ENCODE data around the gene TBL1Y. TPM values are rescaled to one million over a fixed set of nuclear protein-coding genes. Genes with fewer than 3 reads are reported as not detected.

TBL1Y gene
- total RNA-seq, 1 donor from 2014 or later = not detected

GRCh38 chrY:6987811-6988210, 77.3 kb downstream of the TBL1Y start:
- DNase-seq = no peak
- Histone ChIP-seq H3K36me3 (no peaks in the 10 kb centered on the region), H3K4me1 (no peaks in the 10 kb centered on the region), H3K4me3 (no peak overlapping the region), H3K27me3 (ENCODE audit: low read depth) (no peaks in the 10 kb centered on the region), H3K27ac (replicated peaks) (no peak overlapping the region), H3K9me3 (replicated peaks) (no peaks in the 10 kb centered on the region)
- intact Hi-C loops (cut with micrococcal nuclease) = no loop called here
- TF ChIP-seq CTCF (IDR thresholded peaks at IDR 0.05; ENCODE audit: borderline replicate concordance) = no peak

- TF ChIP-seq CTCF (IDR thresholded peaks at IDR 0.05; ENCODE audit: borderline replicate concordance) = no peak
- no peak overlapping the region for H3K27ac ChIP-seq (replicated peaks)
- DNase-seq = no peak
- intact Hi-C loops (cut with micrococcal nuclease) = no loop called here
- no peak overlapping the region for H3K4me3 ChIP-seq
- H3K27me3 ChIP-seq (ENCODE audit: low read depth) = no peaks in the 10 kb centered on the region
- no peaks in the 10 kb centered on the region for H3K36me3 ChIP-seq
- H3K4me1 ChIP-seq = no peaks in the 10 kb centered on the region
- no peaks in the 10 kb centered on the region for H3K9me3 ChIP-seq (replicated peaks)
These were observed 79.6 kb downstream of the TBL1Y start for GRCh38 chrY:6989886-6990620.

- no peaks in the 10 kb centered on the region for H3K4me1 ChIP-seq
- intact Hi-C loops (cut with micrococcal nuclease) = no loop called here
- no peak for DNase-seq
- H3K27me3 ChIP-seq (ENCODE audit: low read depth) = no peaks in the 10 kb centered on the region
- no peak for TF ChIP-seq CTCF (IDR thresholded peaks at IDR 0.05; ENCODE audit: borderline replicate concordance)
- no peaks in the 10 kb centered on the region for H3K36me3 ChIP-seq
- no peak overlapping the region for H3K4me3 ChIP-seq
- H3K27ac ChIP-seq (replicated peaks) = no peak overlapping the region
- no peaks in the 10 kb centered on the region for H3K9me3 ChIP-seq (replicated peaks)
These were observed 81.5 kb downstream of the TBL1Y start for GRCh38 chrY:6992041-6992440.

- intact Hi-C loops (cut with micrococcal nuclease) = no loop called here
- no peak for DNase-seq
- Histone ChIP-seq H3K9me3 (replicated peaks) (no peaks in the 10 kb centered on the region), H3K36me3 (no peaks in the 10 kb centered on the region), H3K27me3 (ENCODE audit: low read depth) (no peaks in the 10 kb centered on the region), H3K27ac (replicated peaks) (no peak overlapping the region), H3K4me1 (no peaks in the 10 kb centered on the region), H3K4me3 (no peak overlapping the region)
- TF ChIP-seq CTCF (IDR thresholded peaks at IDR 0.05; ENCODE audit: borderline replicate concordance) = no peak
These were observed 85.5 kb downstream of the TBL1Y start for GRCh38 chrY:6995987-6996386.

- Histone ChIP-seq H3K9me3 (replicated peaks) (no peaks in the 10 kb centered on the region), H3K27ac (replicated peaks) (no peak overlapping the region), H3K36me3 (no peaks in the 10 kb centered on the region), H3K4me1 (no peaks in the 10 kb centered on the region), H3K4me3 (no peak overlapping the region), H3K27me3 (ENCODE audit: low read depth) (no peaks in the 10 kb centered on the region)
- DNase-seq = no peak
- intact Hi-C loops (cut with micrococcal nuclease) = no loop called here
- TF ChIP-seq CTCF (IDR thresholded peaks at IDR 0.05; ENCODE audit: borderline replicate concordance) = no peak
These were observed 87.1 kb downstream of the TBL1Y start for GRCh38 chrY:6997503-6998066.

Measured in left ventricle myocardium inferior (tissue), 1 donor.